ENCODE results near the gene HLF. TPM values are rescaled to one million over a fixed set of nuclear protein-coding genes. Genes with fewer than 3 reads are reported as not detected.

Gene HLF
- total and polyA plus RNA-seq, 2 experiments from 2014 or later = 0.29 to 0.74 TPM

GRCh38 chr17:55312852-55313251 is 48.1 kb downstream of the HLF start:
- no peaks in the 10 kb centered on the region for H3K9me3 ChIP-seq (ENCODE audit: low read depth)
- no peaks in the 10 kb centered on the region for H3K4me1 ChIP-seq (ENCODE audit: low read depth)
- H3K36me3 ChIP-seq = no peaks in the 10 kb centered on the region
- TF ChIP-seq CTCF (IDR thresholded peaks at IDR 0.05; ENCODE audit: low read depth, low read length) = no peak
- H3K4me3 ChIP-seq = no peak overlapping the region
- no peak overlapping the region for H3K27ac ChIP-seq
- no peak for DNase-seq (ENCODE audit: low read depth in 1 of 2, low spot score in 1 of 2)
- no peaks in the 10 kb centered on the region for H3K27me3 ChIP-seq

DNA sequence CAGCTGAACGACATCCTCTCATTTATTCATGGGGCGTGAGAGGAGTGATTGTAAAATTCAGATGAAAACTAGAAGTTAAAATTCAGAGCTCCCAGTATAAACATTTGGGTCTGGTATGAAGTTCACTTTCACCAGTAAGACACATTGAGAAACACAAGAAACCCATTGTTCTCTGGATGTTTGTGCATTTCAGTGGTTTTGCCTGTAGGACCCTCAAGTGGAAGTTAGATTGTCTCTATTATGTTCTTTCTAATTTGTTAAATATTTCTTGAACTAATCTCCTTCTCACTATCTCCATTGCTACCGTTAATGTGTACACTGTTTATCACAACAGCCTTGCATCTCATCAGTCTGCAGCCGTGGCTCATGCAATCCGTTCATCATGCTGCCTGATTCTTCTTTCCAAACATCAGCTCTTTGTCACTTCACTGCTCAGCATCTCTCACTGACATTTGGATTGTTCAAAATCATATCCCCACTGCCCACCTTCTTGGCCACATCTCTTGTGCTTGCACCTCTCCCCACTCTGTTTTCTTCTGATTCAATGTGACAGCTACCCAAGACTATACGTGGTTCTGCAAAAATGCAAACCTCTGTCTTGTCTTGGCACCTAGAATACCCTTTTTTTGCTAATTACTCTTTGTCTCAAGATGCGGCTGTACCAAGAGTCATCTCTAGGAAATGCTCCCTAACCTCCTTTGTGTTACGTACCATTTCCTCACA is 49.5 kb downstream of the HLF start:
- Histone ChIP-seq H3K4me1 (ENCODE audit: low read depth) (no peaks in the 10 kb centered on the region), H3K9me3 (ENCODE audit: low read depth) (no peaks in the 10 kb centered on the region), H3K36me3 (no peaks in the 10 kb centered on the region), H3K4me3 (no peak overlapping the region), H3K27ac (no peak overlapping the region), H3K27me3 (no peaks in the 10 kb centered on the region)
- DNase-seq (ENCODE audit: low read depth in 1 of 2, low spot score in 1 of 2) = no peak
- TF ChIP-seq CTCF (IDR thresholded peaks at IDR 0.05; ENCODE audit: low read depth, low read length) = no peak

DNA sequence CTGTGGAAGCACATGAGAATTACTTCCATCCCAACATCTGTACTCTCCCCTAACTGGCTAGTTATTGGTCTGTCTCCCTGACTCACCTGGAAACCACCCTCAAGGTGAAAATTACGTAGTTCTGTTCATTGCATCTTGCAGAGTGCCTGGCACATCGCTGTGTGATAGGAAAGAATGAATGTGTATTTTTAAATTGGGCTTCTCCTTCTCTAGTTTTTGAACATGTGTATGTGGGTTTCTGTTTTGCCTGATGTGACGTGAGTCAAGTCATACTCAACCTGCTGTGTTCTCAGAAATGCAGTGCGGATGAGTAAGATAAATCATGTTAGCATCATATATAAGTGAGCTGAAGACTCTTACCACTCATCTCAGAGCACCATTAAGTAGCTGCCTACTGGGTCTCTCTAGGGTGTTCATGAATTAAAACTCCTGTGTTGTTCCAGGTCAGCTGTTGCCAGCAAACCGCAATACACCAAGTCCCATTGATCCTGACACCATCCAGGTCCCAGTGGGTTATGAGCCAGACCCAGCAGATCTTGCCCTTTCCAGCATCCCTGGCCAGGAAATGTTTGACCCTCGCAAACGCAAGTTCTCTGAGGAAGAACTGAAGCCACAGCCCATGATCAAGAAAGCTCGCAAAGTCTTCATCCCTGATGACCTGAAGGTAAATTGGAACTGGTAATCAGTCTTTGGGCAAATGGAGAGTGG is 50.2 kb downstream of the HLF start:
- Histone ChIP-seq H3K27ac (no peak overlapping the region), H3K36me3 (no peaks in the 10 kb centered on the region), H3K4me3 (no peak overlapping the region), H3K4me1 (ENCODE audit: low read depth) (no peaks in the 10 kb centered on the region), H3K27me3 (no peaks in the 10 kb centered on the region), H3K9me3 (ENCODE audit: low read depth) (no peaks in the 10 kb centered on the region)
- no peak for DNase-seq (ENCODE audit: low read depth in 1 of 2, low spot score in 1 of 2)
- no peak for TF ChIP-seq CTCF (IDR thresholded peaks at IDR 0.05; ENCODE audit: low read depth, low read length)

GRCh38 chr17:55316499-55316898 is 51.7 kb downstream of the HLF start:
- Histone ChIP-seq H3K36me3 (no peaks in the 10 kb centered on the region), H3K9me3 (ENCODE audit: low read depth) (no peaks in the 10 kb centered on the region), H3K4me1 (ENCODE audit: low read depth) (peaks cover 4% of the 10 kb centered on the region), H3K4me3 (no peak overlapping the region), H3K27ac (no peak overlapping the region), H3K27me3 (no peaks in the 10 kb centered on the region)
- no peak for DNase-seq (ENCODE audit: low read depth in 1 of 2, low spot score in 1 of 2)
- no peak for TF ChIP-seq CTCF (IDR thresholded peaks at IDR 0.05; ENCODE audit: low read depth, low read length)

GRCh38 chr17:55317284-55317683 is 52.5 kb downstream of the HLF start:
- no peak for DNase-seq (ENCODE audit: low read depth in 1 of 2, low spot score in 1 of 2)
- Histone ChIP-seq H3K27ac (no peak overlapping the region), H3K9me3 (ENCODE audit: low read depth) (no peaks in the 10 kb centered on the region), H3K27me3 (no peaks in the 10 kb centered on the region), H3K4me3 (no peak overlapping the region), H3K4me1 (ENCODE audit: low read depth) (peaks cover 7% of the 10 kb centered on the region), H3K36me3 (no peaks in the 10 kb centered on the region)
- TF ChIP-seq CTCF (IDR thresholded peaks at IDR 0.05; ENCODE audit: low read depth, low read length) = no peak
